OCI-LY3 (cell line): ENCODE results near the gene LTV1.
"Not testable (repeated sequence)": the region's sequence is repeated elsewhere in the genome, so short reads cannot be mapped to it uniquely, and the experiment has no call there.

Experiments
- EZH2phosphoT487 ChIP-seq: fragments of 200-600 bp; shearing (Covaris generic); IDR thresholded peaks from 2 replicates; pipeline ENCODE4 v1.6.1; 2018; ENCODE audit warnings: antibody characterized with exemption, mixed run types, low read depth
- TF ChIP-seq, protein P1 (sequence below): fragments of 200-600, 300-600 bp; sonication (generic); IDR thresholded peaks from 2 replicates; pipeline ENCODE4 v1.5.1; 2014; ENCODE audit warnings: antibody characterized with exemption, low read length, low read depth

DNA sequence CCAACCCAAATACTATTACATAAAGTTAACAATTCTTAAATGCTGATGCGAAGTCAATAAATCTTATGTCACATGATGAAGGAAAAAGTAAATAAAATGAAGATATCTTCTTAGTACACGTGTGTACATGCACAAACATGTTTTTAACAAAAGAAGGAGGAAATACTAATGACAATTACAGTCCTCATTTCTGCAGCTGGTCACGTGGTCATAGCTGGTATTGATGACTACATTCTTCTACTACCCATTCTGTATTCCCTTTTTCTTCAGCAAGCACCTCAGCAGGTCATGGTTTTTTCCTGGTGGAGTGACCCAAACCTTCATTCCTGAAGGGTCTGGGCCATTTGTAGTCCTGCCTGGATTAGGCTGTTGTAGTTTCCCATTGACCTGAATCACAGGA lies 25.7 kb downstream of the LTV1 start:
- TF ChIP-seq, protein P1, sequence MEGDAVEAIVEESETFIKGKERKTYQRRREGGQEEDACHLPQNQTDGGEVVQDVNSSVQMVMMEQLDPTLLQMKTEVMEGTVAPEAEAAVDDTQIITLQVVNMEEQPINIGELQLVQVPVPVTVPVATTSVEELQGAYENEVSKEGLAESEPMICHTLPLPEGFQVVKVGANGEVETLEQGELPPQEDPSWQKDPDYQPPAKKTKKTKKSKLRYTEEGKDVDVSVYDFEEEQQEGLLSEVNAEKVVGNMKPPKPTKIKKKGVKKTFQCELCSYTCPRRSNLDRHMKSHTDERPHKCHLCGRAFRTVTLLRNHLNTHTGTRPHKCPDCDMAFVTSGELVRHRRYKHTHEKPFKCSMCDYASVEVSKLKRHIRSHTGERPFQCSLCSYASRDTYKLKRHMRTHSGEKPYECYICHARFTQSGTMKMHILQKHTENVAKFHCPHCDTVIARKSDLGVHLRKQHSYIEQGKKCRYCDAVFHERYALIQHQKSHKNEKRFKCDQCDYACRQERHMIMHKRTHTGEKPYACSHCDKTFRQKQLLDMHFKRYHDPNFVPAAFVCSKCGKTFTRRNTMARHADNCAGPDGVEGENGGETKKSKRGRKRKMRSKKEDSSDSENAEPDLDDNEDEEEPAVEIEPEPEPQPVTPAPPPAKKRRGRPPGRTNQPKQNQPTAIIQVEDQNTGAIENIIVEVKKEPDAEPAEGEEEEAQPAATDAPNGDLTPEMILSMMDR = not testable (repeated sequence)
- TF ChIP-seq EZH2phosphoT487 = not testable (repeated sequence)
